K562 (cell line): ENCODE results near the gene SLC27A4. TPM values are rescaled to one million over a fixed set of nuclear protein-coding genes. Genes with fewer than 3 reads are reported as not detected.

Experiments used
- ATAC-seq: fragments of 200-7000 bp; cut with Tn5 transposase; 3 replicates; pipeline ENCODE4 v1.9.1; 2020; ENCODE audit warnings: moderate library complexity
- BruUV-seq: library from RNA; stranded (reverse); fragments of 400-500 nt; replicated peaks from 2 replicates; lab custom pipeline; 2021; lab: Mats Ljungman, UMichigan
- CTCF ChIA-PET: fragments of 300-600 bp; formaldehyde crosslinking; extraction: SDS; loops from one replicate; lab custom pipeline; 2021; ENCODE audit warnings: low intra/inter-chr PET ratio; lab: Yijun Ruan, JAX
- POLR2A ChIA-PET: fragments of 300-600, 350-650 bp; sonication (Branson Sonifier 250); formaldehyde crosslinking; extraction: SDS; loops from one replicate; lab custom pipeline; 2021; ENCODE audit warnings: antibody characterized with exemption, inconsistent platforms; lab: Yijun Ruan, JAX
- DNase-seq, 4 experiments: peaks; one replicate each; pipeline versions ENCODE4 v3.0.0 to v3.0.0-alpha.2; 2011 to 2018; ENCODE audit warnings: low spot score in 3 of 4, mixed read lengths in 3 of 4; ENCODE audit errors: extremely low read depth in 1 of 4
- FAIRE-seq: peaks from 2 replicates; lab custom pipeline; 2011; peaks lifted over from hg19 to GRCh38; lab: Jason Lieb, UNC
- H2AFZ ChIP-seq: 2 replicates; pipeline ENCODE4 v1.6.0; 2011; ENCODE audit warnings: low read depth, low read length, control low read depth, inconsistent platforms
- H3K27ac ChIP-seq: fragments of 200-600 bp; 3 replicates; pipeline ENCODE4 v1.8.0; 2011; ENCODE audit warnings: low read depth, mild to moderate bottlenecking, control low read depth, inconsistent platforms, low read length, moderate library complexity, mixed read lengths; ENCODE audit errors: extremely low read depth
- H3K27me3 ChIP-seq, 2 experiments: fragments of 300-600 bp in 1 of 2; 2 replicates in 1 of 2; 3 replicates in 1 of 2; pipeline versions ENCODE4 v1.6.0 to v1.8.0; 2011; ENCODE audit warnings: inconsistent platforms in 2 of 2, low read length in 2 of 2, mild to moderate bottlenecking in 1 of 2, mixed read lengths in 1 of 2, moderate library complexity in 1 of 2; ENCODE audit not compliant: control insufficient read depth in 2 of 2, insufficient read depth in 2 of 2
- H3K36me3 ChIP-seq: fragments of 300-600 bp; 3 replicates; pipeline ENCODE4 v1.8.0; 2011; ENCODE audit warnings: mild to moderate bottlenecking, low read length, inconsistent platforms; ENCODE audit not compliant: control insufficient read depth, insufficient read depth
- H3K4me1 ChIP-seq, 2 experiments: fragments of 200-600 bp in 1 of 2; replicated peaks in 1 of 2; 2 replicates in 1 of 2; 3 replicates in 1 of 2; pipeline versions ENCODE4 v1.5.1 to v1.8.0; 2011; ENCODE audit warnings: inconsistent platforms in 2 of 2, low read length in 2 of 2, mild to moderate bottlenecking in 1 of 2, mixed read lengths in 1 of 2, moderate library complexity in 1 of 2; ENCODE audit not compliant: control insufficient read depth in 2 of 2, insufficient read depth in 2 of 2
- H3K4me2 ChIP-seq: 2 replicates; pipeline ENCODE4 v1.6.1; 2011; ENCODE audit warnings: low read length, control low read depth, inconsistent platforms, mixed read lengths; ENCODE audit not compliant: insufficient read depth
- H3K4me3 ChIP-seq: fragments of 200-600 bp; sonication (generic), shearing (Covaris generic); 2 replicates; pipeline ENCODE4 v1.5.1; 2016; ENCODE audit warnings: control low read depth, inconsistent platforms
- H3K79me2 ChIP-seq: fragments of 200-600 bp; 3 replicates; pipeline ENCODE4 v1.8.0; 2011; ENCODE audit warnings: low read length, inconsistent platforms; ENCODE audit not compliant: control insufficient read depth, insufficient read depth
- H3K9ac ChIP-seq, 2 experiments: 2 replicates each; pipeline versions ENCODE4 v1.6.0 to v1.6.1; 2011; ENCODE audit warnings: low read depth in 2 of 2, low read length in 2 of 2, control low read depth in 1 of 2, inconsistent platforms in 1 of 2, mild to moderate bottlenecking in 1 of 2, mixed read lengths in 1 of 2; ENCODE audit not compliant: insufficient read depth in 1 of 2
- H3K9me1 ChIP-seq: one replicate; pipeline ENCODE4 v1.6.0; 2011; ENCODE audit warnings: inconsistent platforms, mild to moderate bottlenecking, low read length, moderate library complexity; ENCODE audit not compliant: control insufficient read depth, insufficient read depth
- H3K9me3 ChIP-seq: replicated peaks from 2 replicates; pipeline ENCODE4 v1.5.1; 2011; ENCODE audit warnings: low read depth, low read length, inconsistent platforms; ENCODE audit not compliant: control insufficient read depth, insufficient read depth
- H4K20me1 ChIP-seq: replicated peaks from 2 replicates; pipeline ENCODE4 v1.6.1; 2011; ENCODE audit warnings: low read length, inconsistent platforms, mixed read lengths; ENCODE audit not compliant: control insufficient read depth, insufficient read depth
- ATF3 ChIP-seq, 2 experiments: fragments of 450-650 bp in 1 of 2; sonication (generic) in 1 of 2; formaldehyde crosslinking in 1 of 2; IDR thresholded peaks in 1 of 2; conservative IDR thresholded peaks in 1 of 2; 2 replicates each; pipeline versions ENCODE4 v1.6.1 to v1.8.1; 2016 to 2023; ENCODE audit warnings: mild to moderate bottlenecking in 2 of 2, moderate library complexity in 2 of 2, inconsistent platforms in 1 of 2, missing genetic modification reagents in 1 of 2
- BCOR ChIP-seq: fragments of 450-650 bp; IDR thresholded peaks from 2 replicates; pipeline ENCODE4 v1.6.1; 2016
- CEBPG ChIP-seq, 3 experiments: fragments of 200-800 bp in 1 of 3; sonication (Bioruptor generic) in 1 of 3; sonication (generic) in 1 of 3; formaldehyde crosslinking in 1 of 3; IDR thresholded peaks in 2 of 3; conservative IDR thresholded peaks in 1 of 3; 2 replicates each; pipeline versions ENCODE4 v1.6.1 to v1.8.0; 2016 to 2022; ENCODE audit warnings: missing compliant biosample characterization in 2 of 3, missing genetic modification characterization in 2 of 3, mild to moderate bottlenecking in 1 of 3, missing genetic modification reagents in 1 of 3
- IRF9 ChIP-seq: fragments of 450-650 bp; IDR thresholded peaks from 2 replicates; pipeline ENCODE4 v1.6.1; 2016; ENCODE audit warnings: missing biosample characterization, missing genetic modification characterization
- PBX2 ChIP-seq, 2 experiments: IDR thresholded peaks in 1 of 2; conservative IDR thresholded peaks in 1 of 2; 2 replicates each; pipeline ENCODE4 v1.6.1; 2016; ENCODE audit warnings: low read depth in 2 of 2, mild to moderate bottlenecking in 1 of 2, missing compliant biosample characterization in 1 of 2, missing genetic modification characterization in 1 of 2, moderate library complexity in 1 of 2
- SAFB2 ChIP-seq: fragments of 200-400 bp; formaldehyde crosslinking; IDR thresholded peaks from 2 replicates; pipeline ENCODE4 v1.6.1; 2018; ENCODE audit warnings: borderline replicate concordance, low read length, low read depth, moderate library complexity; ENCODE audit not compliant: severe bottlenecking
- WGBS: fragments of 100-300 bp; shearing (Covaris generic); methylation state at CpG from one replicate; pipeline ENCODE4 v1.1.6; 2016; ENCODE audit warnings: low coverage, mixed read lengths; ENCODE audit not compliant: insufficient coverage; ENCODE audit errors: missing lambda C conversion rate; 5-methylcytosine and 5-hydroxymethylcytosine counted together
- in situ Hi-C: fragments of 300-500 bp; cut with MboI; formaldehyde crosslinking; loops from 4 replicates; pipeline ENCODE4 v1.15.0; 2018; ENCODE audit warnings: inconsistent platforms, mixed read lengths
- intact Hi-C: fragments of 100-400 bp; cut with micrococcal nuclease; formaldehyde crosslinking; loops from 2 replicates; pipeline ENCODE4 v1.14.2; 2022
- polyA plus RNA-seq, 8 experiments: library from polyadenylated mRNA; depleted of rRNA in 4 of 8; stranded (reverse) in 5 of 8; unstranded in 3 of 8; fragments of >200 nt; fragmentation: Nextera tagmentation in 2 of 8; fragmentation: Illumina TruSeq in 1 of 8; extraction: Ambion mirVana in 2 of 8; extraction: Trizol in 1 of 8; gene quantifications; 2 replicates each; pipeline versions ENCODE4 v1.2.1 to v1.2.3, GENCODE V29; 2011 to 2014; ENCODE audit warnings: inconsistent platforms in 1 of 8, missing spikeins in 1 of 8
- total RNA-seq, 7 experiments: library from RNA; depleted of rRNA in 6 of 7; stranded (reverse); fragments of >200 nt in 6 of 7; fragmentation: Illumina TruSeq in 2 of 7; extraction: Trizol in 2 of 7; gene quantifications; 2 replicates each; pipeline versions ENCODE4 v1.2.1 to v1.2.3, GENCODE V29; 2011 to 2021; ENCODE audit warnings: low replicate concordance in 1 of 7

Gene SLC27A4
- total and polyA plus RNA-seq, 9 of the 15 experiments (the other 6 are each of a cell fraction or from before 2014, with no cell fraction given) = 0.25 to 35.7 (median 14.0) TPM

GRCh38 chr9:128369024-128369706 is 28.8 kb downstream of the SLC27A4 start:
- H3K4me2 ChIP-seq = no peak overlapping the region
- ATAC-seq = no peak
- peaks cover 20 to 24% of the 10 kb centered on the region in 2 experiments for H3K4me1 ChIP-seq
- no peak for DNase-seq
- no peak overlapping the region for H2AFZ ChIP-seq
- intact Hi-C loops = loop anchor here (10.0 kb wide), 1 partner anchor 186 kb away; the partner anchor contains the start of gene SPTAN1
- no peaks in the 10 kb centered on the region for H4K20me1 ChIP-seq
- no peak overlapping the region for H3K4me3 ChIP-seq
- CTCF ChIA-PET = no interaction called here
- H3K79me2 ChIP-seq = peaks cover 38% of the 10 kb centered on the region
- WGBS = 72% methylated on average over 9 of the region's 9 CpGs
- FAIRE-seq = peak; percentile 6
- no peak for TF ChIP-seq SAFB2
- TF ChIP-seq IRF9 (tag) = 0 out of 2 replicates have a peak, but pooled peaks have one; percentile 32
- TF ChIP-seq ATF3 (IDR thresholded peaks at IDR 0.05) = peak; percentile 65
- no peak for TF ChIP-seq ATF3 (CRISPR knock-in tag; conservative IDR thresholded peaks at IDR 0.05)
- 0 out of 2 replicates have a peak, but pooled peaks have one; percentile 28 for TF ChIP-seq BCOR
- TF ChIP-seq PBX2 (CRISPR knock-in tag; IDR thresholded peaks at IDR 0.05; ENCODE audit: low read depth) = no peak
- no peak for TF ChIP-seq PBX2 (tag; conservative IDR thresholded peaks at IDR 0.05; ENCODE audit: low read depth)
- TF ChIP-seq CEBPG (CRISPR knock-in tag; IDR thresholded peaks at IDR 0.05) = no peak
- TF ChIP-seq CEBPG (tag; conservative IDR thresholded peaks at IDR 0.05 in 1 of 2, IDR thresholded peaks at IDR 0.05 in 1 of 2) = peak in 1 of 2 experiments; percentile 54; a peak in 2 of 4 replicates
- TF ChIP-seq, all 486 proteins: peak for 4
- Histone ChIP-seq H3K9me3 (no peaks in the 10 kb centered on the region), H3K9ac (0 out of 4 replicates have a peak overlapping the region, but pooled peaks of 1 of the 2 experiments have one; percentile 54), H3K36me3 (peaks cover 11% of the 10 kb centered on the region), H3K9me1 (no peaks in the 10 kb centered on the region), H3K27me3 (no peaks in the 10 kb centered on the region), H3K27ac (no peak overlapping the region)
- BruUV-seq = no TSS peak
- in situ Hi-C loops = loop anchor here (25.0 kb wide), 1 partner anchor 607 kb away; no protein-coding TSS in a partner anchor
- POLR2A ChIA-PET = no interaction called here
